T-helper 17 cell (primary cell): Measurements from ENCODE around the gene SLC15A1. TPM values are rescaled to one million over a fixed set of nuclear protein-coding genes. Genes with fewer than 3 reads are reported as not detected.
"Not testable (repeated sequence)": the region's sequence is repeated elsewhere in the genome, so short reads cannot be mapped to it uniquely, and the experiment has no call there.

Experiments
- ATAC-seq: fragments of 150-1000 bp; cut with Tn5 transposase; 2 replicates; pipeline ENCODE4 v1.10.0; 2021; ENCODE audit warnings: mild to moderate bottlenecking, moderate library complexity
- DNase-seq, 3 donors: peaks; one replicate each; pipeline versions ENCODE4 v3.0.0 to v3.0.0-alpha.2; 2020 to 2021
- H3K9me3 ChIP-seq: one replicate; pipeline ENCODE4 v1.7.0; 2013; ENCODE audit warnings: low read length, mild to moderate bottlenecking; ENCODE audit not compliant: control insufficient read depth, poor library complexity, severe bottlenecking
- H3K27ac Mint-ChIP-seq: one replicate; pipeline ENCODE4 v1.8.0; 2022; ENCODE audit warnings: mild to moderate bottlenecking, moderate library complexity, mixed read lengths
- H3K27me3 Mint-ChIP-seq: one replicate; pipeline ENCODE4 v1.8.0; 2022; ENCODE audit warnings: mixed read lengths
- H3K36me3 Mint-ChIP-seq: one replicate; pipeline ENCODE4 v1.8.0; 2022; ENCODE audit warnings: low read depth, mixed read lengths
- H3K4me1 Mint-ChIP-seq: one replicate; pipeline ENCODE4 v1.8.0; 2022; ENCODE audit warnings: mild to moderate bottlenecking, mixed read lengths
- H3K4me3 Mint-ChIP-seq: one replicate; pipeline ENCODE4 v1.8.0; 2022; ENCODE audit warnings: mild to moderate bottlenecking, moderate library complexity, mixed read lengths
- total RNA-seq, 4 donors: library from RNA in 2 of 4; stranded (reverse) in 2 of 4; gene quantifications; one replicate each; pipeline ENCODE4 v1.2.3 and lab custom pipeline; 2022 to 2026

The SLC15A1 gene
- total RNA-seq, 2 donors from 2014 or later, result not detected

DNA sequence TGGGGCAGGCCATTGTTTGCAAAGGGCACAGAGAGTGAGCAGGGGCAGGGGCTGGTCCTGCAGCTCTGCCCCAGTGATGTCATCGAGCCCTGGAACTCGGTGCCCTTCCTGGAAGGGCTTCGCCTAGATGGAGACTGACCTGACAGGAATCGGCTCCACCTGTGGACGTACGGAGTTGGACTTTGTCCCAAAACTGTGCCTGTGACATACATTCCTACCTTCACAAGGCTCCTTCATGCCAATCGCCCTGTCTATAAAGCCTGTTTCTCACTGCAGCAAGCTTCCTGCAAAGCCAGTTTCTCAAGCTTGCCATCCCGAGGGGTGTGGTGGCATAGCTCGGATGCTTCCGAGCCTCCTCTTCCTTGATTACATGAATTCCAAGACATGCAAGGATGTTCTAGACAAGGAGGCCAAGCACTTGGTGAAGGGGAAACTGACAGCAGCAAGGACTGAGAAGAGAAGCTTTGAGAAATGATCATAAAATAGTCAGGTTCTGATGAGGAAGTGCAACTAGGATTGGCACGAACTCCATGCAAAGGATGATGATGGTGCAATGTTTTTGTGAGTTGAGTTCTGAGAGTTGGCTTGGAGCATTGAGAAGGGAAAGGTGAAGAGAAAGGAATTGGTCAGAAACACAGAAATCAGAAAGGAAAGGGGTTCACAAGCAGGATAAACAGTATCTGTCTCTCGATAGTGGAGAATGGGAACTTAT is 101.9 kb downstream of the SLC15A1 start:
- DNase-seq, result no peak
- H3K4me1 Mint-ChIP-seq, result peaks cover 8% of the 10 kb centered on the region
- ATAC-seq, result no peak

DNA sequence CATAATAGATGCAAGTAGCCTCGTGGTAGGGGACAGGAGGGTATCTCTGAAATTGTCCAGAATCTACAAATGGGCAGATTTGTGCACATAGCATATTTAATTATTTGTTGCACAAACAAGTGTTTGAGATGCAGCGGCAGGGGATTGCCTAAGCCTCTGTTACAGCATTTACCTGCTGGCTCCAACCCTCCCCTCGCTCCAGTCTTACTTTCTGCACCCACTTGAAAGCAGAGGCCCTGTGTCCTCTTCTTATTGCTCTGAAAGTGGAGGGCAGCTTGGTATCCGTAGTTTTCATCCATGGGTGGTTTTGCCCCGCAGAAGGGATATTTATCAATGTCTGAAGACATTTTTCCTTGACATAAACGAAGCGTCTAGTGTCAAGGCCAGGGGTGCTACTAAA is 102.6 kb downstream of the SLC15A1 start:
- no peak for ATAC-seq
- H3K4me1 Mint-ChIP-seq, result peaks cover 8% of the 10 kb centered on the region
- DNase-seq, result no peak
- H3K9me3 ChIP-seq, result no peaks in the 10 kb centered on the region
- no peak overlapping the region for H3K4me3 Mint-ChIP-seq
- peaks cover 12% of the 10 kb centered on the region for H3K27me3 Mint-ChIP-seq
- no peak overlapping the region for H3K27ac Mint-ChIP-seq
- H3K36me3 Mint-ChIP-seq, result peaks cover 2% of the 10 kb centered on the region

More for the DNA sequence above, 101.9 kb downstream of the SLC15A1 start:
- H3K27ac Mint-ChIP-seq, result no peak overlapping the region
- H3K4me3 Mint-ChIP-seq, result no peak overlapping the region
- peaks cover 12% of the 10 kb centered on the region for H3K27me3 Mint-ChIP-seq
- H3K36me3 Mint-ChIP-seq, result peaks cover 3% of the 10 kb centered on the region
- H3K9me3 ChIP-seq, result no peaks in the 10 kb centered on the region

DNA sequence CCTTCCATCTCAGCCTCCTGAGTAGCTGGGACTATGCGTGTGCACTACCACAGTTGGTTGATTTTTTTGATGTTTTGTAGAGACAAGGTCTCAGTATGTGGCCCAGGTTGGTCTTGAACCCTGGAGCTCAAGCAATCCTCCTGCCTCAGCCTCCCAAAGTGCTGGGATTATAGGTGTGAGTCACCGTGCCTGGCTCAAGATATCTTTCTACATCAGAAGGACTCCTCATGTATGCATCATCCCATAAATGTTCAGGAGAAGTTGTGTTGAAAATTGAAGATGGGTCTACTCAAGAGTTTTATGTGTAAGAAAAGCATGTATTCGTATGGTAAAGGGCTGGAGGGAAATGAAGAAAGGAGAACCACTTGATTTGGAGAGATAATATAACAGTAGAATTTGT is 103.8 kb downstream of the SLC15A1 start:
- H3K9me3 ChIP-seq, result no peaks in the 10 kb centered on the region
- Mint-ChIP-seq H3K36me3 (peaks cover 2% of the 10 kb centered on the region), H3K27ac (no peak overlapping the region), H3K4me3 (no peak overlapping the region), H3K4me1 (peaks cover 7% of the 10 kb centered on the region), H3K27me3 (peaks cover 18% of the 10 kb centered on the region)
- no peak for DNase-seq
- ATAC-seq, result no peak

DNA sequence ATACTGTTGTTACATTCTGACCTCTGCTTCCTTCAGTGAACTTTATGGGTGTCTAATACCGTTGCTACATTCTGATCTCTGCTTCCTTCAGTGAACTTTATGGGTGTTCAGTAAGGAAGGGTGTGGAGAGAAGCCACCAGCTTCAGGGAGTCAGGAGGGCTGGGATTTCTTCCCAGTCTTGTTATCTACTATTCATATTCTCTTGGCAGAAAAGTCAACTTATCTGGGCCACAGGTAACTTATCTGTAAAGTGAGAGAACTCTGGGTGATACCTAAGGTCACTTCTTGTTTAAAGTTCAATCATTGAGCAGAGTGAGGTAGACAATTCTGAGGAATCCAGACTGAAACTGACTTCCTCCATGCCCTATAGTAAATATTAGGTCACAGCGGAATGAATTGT is 104.3 kb downstream of the SLC15A1 start:
- ATAC-seq, result no peak
- H3K4me1 Mint-ChIP-seq, result peaks cover 2% of the 10 kb centered on the region
- H3K4me3 Mint-ChIP-seq, result no peak overlapping the region
- DNase-seq, result no peak
- H3K27ac Mint-ChIP-seq, result no peak overlapping the region
- H3K27me3 Mint-ChIP-seq, result peaks cover 18% of the 10 kb centered on the region
- H3K9me3 ChIP-seq, result no peaks in the 10 kb centered on the region
- H3K36me3 Mint-ChIP-seq, result peaks cover 2% of the 10 kb centered on the region

- no peaks in the 10 kb centered on the region for H3K9me3 ChIP-seq
- Mint-ChIP-seq H3K4me3 (no peak overlapping the region), H3K36me3 (peaks cover 2% of the 10 kb centered on the region)
Observed at GRCh38 chr13:98647121-98647520, 105.4 kb downstream of the SLC15A1 start.

GRCh38 chr13:98643479-98643878 is 109.0 kb downstream of the SLC15A1 start:
- Mint-ChIP-seq H3K4me1 (no peaks in the 10 kb centered on the region), H3K36me3 (no peaks in the 10 kb centered on the region), H3K27me3 (peaks cover 26% of the 10 kb centered on the region), H3K27ac (no peak overlapping the region), H3K4me3 (no peak overlapping the region)
- no peaks in the 10 kb centered on the region for H3K9me3 ChIP-seq
- DNase-seq, result no peak
- no peak for ATAC-seq

More at GRCh38 chr13:98647121-98647520, 105.4 kb downstream of the SLC15A1 start:
- H3K27ac Mint-ChIP-seq, result no peak overlapping the region
- H3K4me1 Mint-ChIP-seq, result peaks cover 2% of the 10 kb centered on the region
- ATAC-seq (no peak), DNase-seq (no peak)
- peaks cover 18% of the 10 kb centered on the region for H3K27me3 Mint-ChIP-seq

GRCh38 chr13:98641075-98641474 is 111.4 kb downstream of the SLC15A1 start:
- H3K27me3 Mint-ChIP-seq, result peaks cover 22% of the 10 kb centered on the region
- no peaks in the 10 kb centered on the region for H3K36me3 Mint-ChIP-seq
- H3K9me3 ChIP-seq, result no peaks in the 10 kb centered on the region
- H3K4me3 Mint-ChIP-seq, result no peak overlapping the region
- H3K4me1 Mint-ChIP-seq, result no peaks in the 10 kb centered on the region
- H3K27ac Mint-ChIP-seq, result no peak overlapping the region
- ATAC-seq (no peak), DNase-seq (no peak)

DNA sequence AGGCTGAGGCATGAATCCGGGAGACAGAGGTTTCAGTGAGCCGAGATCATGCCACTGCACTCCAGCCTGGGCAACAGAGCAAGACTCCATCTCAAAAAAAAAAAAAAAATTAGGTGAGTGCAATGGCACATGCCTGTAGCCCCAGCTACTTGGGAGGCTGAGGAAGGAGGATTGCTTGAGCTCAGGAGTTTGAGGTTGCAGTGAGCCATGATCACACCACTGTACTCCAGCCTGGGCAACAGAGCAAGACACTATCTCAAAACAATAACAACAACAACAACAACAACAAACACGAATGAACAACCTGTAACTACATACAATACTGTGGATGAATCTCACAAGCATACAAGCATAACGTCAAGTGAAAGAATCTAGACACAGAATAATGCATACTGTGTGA is 112.7 kb downstream of the SLC15A1 start:
- not testable (repeated sequence) for H3K4me1 Mint-ChIP-seq

DNA sequence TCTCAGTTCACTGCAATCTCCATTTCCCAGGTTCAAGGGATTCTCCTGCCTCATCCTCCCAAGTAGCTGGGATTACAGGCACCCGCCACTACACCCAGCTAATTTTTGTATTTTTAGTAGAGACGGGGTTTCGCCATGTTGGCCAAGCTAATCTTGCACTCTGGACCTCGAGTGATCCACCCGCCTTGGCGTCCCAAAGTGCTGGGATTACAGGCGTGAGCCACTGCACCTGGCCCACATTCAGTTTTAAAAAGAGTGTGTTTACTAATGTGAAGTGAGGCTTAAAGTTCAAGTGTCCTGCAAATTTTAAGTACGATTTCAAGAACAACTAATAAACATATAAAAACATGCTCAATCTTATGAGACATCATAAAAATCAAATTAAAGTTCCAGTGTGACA is 114.1 kb downstream of the SLC15A1 start:
- not testable (repeated sequence) for H3K4me3 Mint-ChIP-seq, H3K27ac Mint-ChIP-seq, ATAC-seq, DNase-seq, H3K4me1 Mint-ChIP-seq, H3K36me3 Mint-ChIP-seq, H3K9me3 ChIP-seq
- H3K27me3 Mint-ChIP-seq, result peaks cover 13% of the 10 kb centered on the region

More for the DNA sequence above, 112.7 kb downstream of the SLC15A1 start:
- H3K27me3 Mint-ChIP-seq, result peaks cover 14% of the 10 kb centered on the region
- not testable (repeated sequence) for DNase-seq, ATAC-seq, H3K9me3 ChIP-seq, H3K4me3 Mint-ChIP-seq, H3K27ac Mint-ChIP-seq, H3K36me3 Mint-ChIP-seq

Other genes with a start within 250 kb of the SLC15A1 start
- gene STK24, start 175.6 kb downstream of the SLC15A1 start, total RNA-seq, result 100 to 1,000 TPM; 134 to 163 TPM
- 100 to 1,000 TPM in 1 of 2 donors, 10 to 100 TPM in 1; 95.2 to 119 TPM for gene DOCK9, start 225.4 kb upstream of the SLC15A1 start, total RNA-seq